ENCODE data around the gene GREB1.

GRCh38 chr2:11675423-11676112, 141.7 kb downstream of the GREB1 start:
- TF ChIP-seq CTCF (IDR thresholded peaks at IDR 0.05; ENCODE audit: insufficient read depth, low read length, poor library complexity, severe bottlenecking) (no peak), EZH2phosphoT487 (conservative IDR thresholded peaks at IDR 0.05; ENCODE audit: low read length) (no peak)
